HEK293 (cell line): ENCODE results near the gene ZDHHC17.

Source experiments
- HOXD13 ChIP-seq: sonication (generic); formaldehyde crosslinking; IDR thresholded peaks from 2 replicates; pipeline ENCODE4 v1.8.0; 2022; ENCODE audit warnings: missing genetic modification reagents, borderline replicate concordance
- KLF10 ChIP-seq: fragments of 450-650 bp; IDR thresholded peaks from 2 replicates; pipeline ENCODE4 v1.5.1; 2018; ENCODE audit warnings: missing biosample characterization, mild to moderate bottlenecking, missing genetic modification characterization
- KLF7 ChIP-seq: fragments of 450-650 bp; formaldehyde crosslinking; IDR thresholded peaks from 2 replicates; pipeline ENCODE4 v1.5.1; 2016; ENCODE audit warnings: missing biosample characterization, missing genetic modification characterization, borderline replicate concordance
- KLF8 ChIP-seq: fragments of 450-650 bp; formaldehyde crosslinking; IDR thresholded peaks from 2 replicates; pipeline ENCODE4 v1.5.1; 2016; ENCODE audit warnings: missing biosample characterization, missing genetic modification characterization
- KLF9 ChIP-seq: fragments of 450-650 bp; formaldehyde crosslinking; IDR thresholded peaks from 2 replicates; pipeline ENCODE4 v1.5.1; 2016; ENCODE audit warnings: missing biosample characterization, missing genetic modification characterization, low read depth
- MEIS1 ChIP-seq: sonication (generic); formaldehyde crosslinking; IDR thresholded peaks from 2 replicates; pipeline ENCODE4 v1.8.1; 2022; ENCODE audit warnings: missing genetic modification reagents, mild to moderate bottlenecking, borderline replicate concordance
- SP3 ChIP-seq: fragments of 450-650 bp; formaldehyde crosslinking; IDR thresholded peaks from 2 replicates; pipeline ENCODE4 v1.5.1; 2016; ENCODE audit warnings: missing biosample characterization, missing genetic modification characterization
- ZEB2 ChIP-seq: fragments of 450-650 bp; formaldehyde crosslinking; IDR thresholded peaks from 2 replicates; pipeline ENCODE4 v1.5.1; 2016; ENCODE audit warnings: missing biosample characterization, missing genetic modification characterization
- ZFP3 ChIP-seq: fragments of 450-650 bp; formaldehyde crosslinking; IDR thresholded peaks from 2 replicates; pipeline ENCODE4 v1.5.1; 2016; ENCODE audit warnings: low read depth, missing biosample characterization, missing genetic modification characterization
- ZFP37 ChIP-seq: fragments of 450-650 bp; formaldehyde crosslinking; IDR thresholded peaks from 2 replicates; pipeline ENCODE4 v1.5.1; 2016; ENCODE audit warnings: missing biosample characterization, missing genetic modification characterization
- ZNF121 ChIP-seq: fragments of 450-650 bp; formaldehyde crosslinking; IDR thresholded peaks from 2 replicates; pipeline ENCODE4 v1.5.1; 2016; ENCODE audit warnings: missing biosample characterization, missing genetic modification characterization
- ZNF133 ChIP-seq: fragments of 450-650 bp; formaldehyde crosslinking; IDR thresholded peaks from 2 replicates; pipeline ENCODE4 v1.5.1; 2016; ENCODE audit warnings: missing biosample characterization, missing genetic modification characterization
- ZNF174 ChIP-seq: fragments of 450-650 bp; formaldehyde crosslinking; IDR thresholded peaks from 2 replicates; pipeline ENCODE4 v1.5.0; 2017; ENCODE audit warnings: missing biosample characterization, mild to moderate bottlenecking, missing genetic modification characterization
- ZNF239 ChIP-seq: fragments of 450-650 bp; formaldehyde crosslinking; IDR thresholded peaks from 2 replicates; pipeline ENCODE4 v1.5.1; 2016; ENCODE audit warnings: missing biosample characterization, missing genetic modification characterization
- ZNF248 ChIP-seq: fragments of 450-650 bp; formaldehyde crosslinking; IDR thresholded peaks from 2 replicates; pipeline ENCODE4 v1.5.1; 2017; ENCODE audit warnings: missing biosample characterization, missing genetic modification characterization
- ZNF311 ChIP-seq: fragments of 450-650 bp; formaldehyde crosslinking; IDR thresholded peaks from 2 replicates; pipeline ENCODE4 v1.5.1; 2017; ENCODE audit warnings: missing biosample characterization, missing genetic modification characterization, borderline replicate concordance
- ZNF341 ChIP-seq: fragments of 450-650 bp; formaldehyde crosslinking; IDR thresholded peaks from 2 replicates; pipeline ENCODE4; 2016; ENCODE audit warnings: low read depth, missing biosample characterization, missing genetic modification characterization
- ZNF37A ChIP-seq: fragments of 450-650 bp; IDR thresholded peaks from 2 replicates; pipeline ENCODE4 v1.5.1; 2018; ENCODE audit warnings: missing biosample characterization, missing genetic modification characterization
- ZNF529 ChIP-seq: fragments of 450-650 bp; formaldehyde crosslinking; IDR thresholded peaks from 2 replicates; pipeline ENCODE4 v1.5.1; 2017; ENCODE audit warnings: missing genetic modification characterization, missing biosample characterization; ENCODE audit not compliant: insufficient replicate concordance
- ZNF558 ChIP-seq: fragments of 450-650 bp; formaldehyde crosslinking; IDR thresholded peaks from 2 replicates; pipeline ENCODE4 v1.5.1; 2016; ENCODE audit warnings: missing biosample characterization, missing genetic modification characterization
- ZNF560 ChIP-seq: fragments of 450-650 bp; formaldehyde crosslinking; IDR thresholded peaks from 2 replicates; pipeline ENCODE4 v1.5.1; 2017; ENCODE audit warnings: missing biosample characterization, missing genetic modification characterization, borderline replicate concordance
- ZNF596 ChIP-seq: fragments of 450-650 bp; IDR thresholded peaks from 2 replicates; pipeline ENCODE4 v1.5.0; 2018; ENCODE audit warnings: missing biosample characterization, mild to moderate bottlenecking, missing genetic modification characterization, moderate library complexity
- ZNF610 ChIP-seq: fragments of 450-650 bp; formaldehyde crosslinking; IDR thresholded peaks from 2 replicates; pipeline ENCODE4 v1.5.1; 2016; ENCODE audit warnings: missing biosample characterization, missing genetic modification characterization, borderline replicate concordance
- ZNF624 ChIP-seq: fragments of 450-650 bp; formaldehyde crosslinking; IDR thresholded peaks from 2 replicates; pipeline ENCODE4 v1.5.1; 2017; ENCODE audit warnings: missing biosample characterization, missing genetic modification characterization
- ZNF654 ChIP-seq: fragments of 450-650 bp; formaldehyde crosslinking; IDR thresholded peaks from 2 replicates; pipeline ENCODE4 v1.5.1; 2016; ENCODE audit warnings: low read depth, missing biosample characterization, missing genetic modification characterization
- ZNF677 ChIP-seq: fragments of 450-650 bp; IDR thresholded peaks from 2 replicates; pipeline ENCODE4 v1.5.0; 2018; ENCODE audit warnings: missing biosample characterization, mild to moderate bottlenecking, missing genetic modification characterization, moderate library complexity
- ZNF777 ChIP-seq: fragments of 450-650 bp; formaldehyde crosslinking; IDR thresholded peaks from 2 replicates; pipeline ENCODE4 v1.5.1; 2017; ENCODE audit warnings: missing biosample characterization, missing genetic modification characterization, borderline replicate concordance
- ZNF837 ChIP-seq: fragments of 450-650 bp; formaldehyde crosslinking; IDR thresholded peaks from 2 replicates; pipeline ENCODE4 v1.5.1; 2016; ENCODE audit warnings: missing biosample characterization, missing genetic modification characterization
- TF ChIP-seq, protein P1 (sequence below): fragments of 450-650 bp; IDR thresholded peaks from 2 replicates; pipeline ENCODE4 v1.5.1; 2018; ENCODE audit warnings: missing biosample characterization, missing genetic modification characterization
- TF ChIP-seq, protein P2 (sequence below): fragments of 450-650 bp; formaldehyde crosslinking; IDR thresholded peaks from 2 replicates; pipeline ENCODE4 v1.5.1; 2017; ENCODE audit warnings: missing biosample characterization, missing genetic modification characterization
- TF ChIP-seq, protein P3 (sequence below): fragments of 450-650 bp; formaldehyde crosslinking; IDR thresholded peaks from 2 replicates; pipeline ENCODE4 v1.5.1; 2016; ENCODE audit warnings: missing biosample characterization, missing genetic modification characterization
- TF ChIP-seq, protein P4 (sequence below): sonication (generic); formaldehyde crosslinking; IDR thresholded peaks from 2 replicates; pipeline ENCODE4 v1.8.1; 2022; ENCODE audit warnings: mild to moderate bottlenecking, moderate library complexity, missing genetic modification reagents
- TF ChIP-seq, protein P5 (sequence below): fragments of 450-650 bp; formaldehyde crosslinking; IDR thresholded peaks from 2 replicates; pipeline ENCODE4 v1.5.1; 2016; ENCODE audit warnings: missing biosample characterization, missing genetic modification characterization

Gene ZDHHC17

DNA sequence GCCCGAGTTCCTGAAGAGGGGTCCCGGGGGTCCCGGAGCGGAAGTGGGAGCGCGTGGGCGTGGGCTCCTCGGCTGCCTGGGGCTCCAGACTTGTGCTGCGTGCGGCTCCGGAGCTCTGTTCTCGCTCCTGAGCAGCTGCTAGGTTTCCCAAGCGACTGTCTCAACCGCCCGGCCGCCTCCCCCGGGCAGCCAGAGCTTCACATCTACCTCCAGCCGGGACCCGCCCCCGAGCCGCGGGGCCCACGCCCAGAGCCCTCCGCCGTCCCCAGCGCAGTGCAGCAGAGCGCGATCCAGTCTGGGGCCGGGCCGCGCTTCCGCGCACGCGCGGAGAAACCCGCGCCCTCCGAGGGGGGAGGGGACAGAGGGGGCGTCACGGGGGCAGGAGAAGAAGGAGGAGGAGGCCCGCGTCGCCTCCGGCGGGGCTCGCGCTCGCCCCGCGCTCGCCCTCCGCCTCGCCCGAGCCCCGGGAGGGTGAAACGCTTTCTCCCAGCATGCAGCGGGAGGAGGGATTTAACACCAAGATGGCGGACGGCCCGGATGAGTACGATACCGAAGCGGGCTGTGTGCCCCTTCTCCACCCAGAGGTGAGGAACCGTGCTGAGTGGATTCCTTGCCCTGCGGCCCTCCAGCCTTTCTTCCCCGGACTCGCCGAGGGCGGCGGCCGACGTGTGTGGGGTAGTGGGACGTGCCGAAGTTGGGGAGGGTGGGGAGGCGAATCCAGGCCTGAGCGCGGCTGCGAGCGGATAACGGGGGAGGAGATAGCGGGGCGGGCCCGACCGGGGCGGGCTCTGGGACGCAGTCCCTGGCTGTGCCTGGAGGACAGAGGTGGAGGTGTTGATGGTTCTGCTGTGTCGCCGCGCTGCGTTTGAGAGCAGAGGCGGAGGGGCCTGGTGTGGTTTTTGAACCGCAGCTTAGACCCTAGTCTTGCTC is at the start of gene ZDHHC17 (continued):
- TF ChIP-seq, protein P1, sequence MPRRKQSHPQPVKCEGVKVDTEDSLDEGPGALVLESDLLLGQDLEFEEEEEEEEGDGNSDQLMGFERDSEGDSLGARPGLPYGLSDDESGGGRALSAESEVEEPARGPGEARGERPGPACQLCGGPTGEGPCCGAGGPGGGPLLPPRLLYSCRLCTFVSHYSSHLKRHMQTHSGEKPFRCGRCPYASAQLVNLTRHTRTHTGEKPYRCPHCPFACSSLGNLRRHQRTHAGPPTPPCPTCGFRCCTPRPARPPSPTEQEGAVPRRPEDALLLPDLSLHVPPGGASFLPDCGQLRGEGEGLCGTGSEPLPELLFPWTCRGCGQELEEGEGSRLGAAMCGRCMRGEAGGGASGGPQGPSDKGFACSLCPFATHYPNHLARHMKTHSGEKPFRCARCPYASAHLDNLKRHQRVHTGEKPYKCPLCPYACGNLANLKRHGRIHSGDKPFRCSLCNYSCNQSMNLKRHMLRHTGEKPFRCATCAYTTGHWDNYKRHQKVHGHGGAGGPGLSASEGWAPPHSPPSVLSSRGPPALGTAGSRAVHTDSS (tag by site-specific recombination), result no peak
- TF ChIP-seq ZNF677 (tag by site-specific recombination) (no peak), ZNF121 (tag by site-specific recombination) (peak; percentile 84), ZNF560 (tag by site-specific recombination) (no peak), ZNF37A (no peak), HOXD13 (peak; percentile 63; the same call in 1 of the 2 replicates), KLF10 (peak; percentile 97), ZNF558 (tag by site-specific recombination) (no peak), ZNF610 (peak; percentile 26; the same call in 1 of the 2 replicates), ZNF239 (no peak), ZNF133 (tag by site-specific recombination) (no peak), KLF7 (tag by site-specific recombination) (no peak; the same call in 1 of the 2 replicates), ZNF837 (no peak), ZNF624 (tag by site-specific recombination) (no peak), ZFP3 (tag by site-specific recombination) (no peak), MEIS1 (CRISPR knock-in tag) (no peak), ZNF654 (no peak), ZNF777 (tag by site-specific recombination) (peak; percentile 39; the same call in 1 of the 2 replicates), KLF9 (tag by site-specific recombination) (peak; percentile 80), ZNF311 (no peak), KLF8 (tag by site-specific recombination) (peak; percentile 92), ZNF596 (tag by site-specific recombination) (no peak), ZNF174 (no peak), SP3 (tag by site-specific recombination) (peak; percentile 91), ZNF529 (tag by site-specific recombination) (no peak), ZFP37 (tag by site-specific recombination) (peak; percentile 98), ZNF248 (no peak), ZEB2 (tag by site-specific recombination) (peak; percentile 93), ZNF341 (tag by site-specific recombination) (peak; percentile 78)
- TF ChIP-seq, protein P2, sequence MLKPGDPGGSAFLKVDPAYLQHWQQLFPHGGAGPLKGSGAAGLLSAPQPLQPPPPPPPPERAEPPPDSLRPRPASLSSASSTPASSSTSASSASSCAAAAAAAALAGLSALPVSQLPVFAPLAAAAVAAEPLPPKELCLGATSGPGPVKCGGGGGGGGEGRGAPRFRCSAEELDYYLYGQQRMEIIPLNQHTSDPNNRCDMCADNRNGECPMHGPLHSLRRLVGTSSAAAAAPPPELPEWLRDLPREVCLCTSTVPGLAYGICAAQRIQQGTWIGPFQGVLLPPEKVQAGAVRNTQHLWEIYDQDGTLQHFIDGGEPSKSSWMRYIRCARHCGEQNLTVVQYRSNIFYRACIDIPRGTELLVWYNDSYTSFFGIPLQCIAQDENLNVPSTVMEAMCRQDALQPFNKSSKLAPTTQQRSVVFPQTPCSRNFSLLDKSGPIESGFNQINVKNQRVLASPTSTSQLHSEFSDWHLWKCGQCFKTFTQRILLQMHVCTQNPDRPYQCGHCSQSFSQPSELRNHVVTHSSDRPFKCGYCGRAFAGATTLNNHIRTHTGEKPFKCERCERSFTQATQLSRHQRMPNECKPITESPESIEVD (tag by site-specific recombination), result no peak
- TF ChIP-seq, protein P3, sequence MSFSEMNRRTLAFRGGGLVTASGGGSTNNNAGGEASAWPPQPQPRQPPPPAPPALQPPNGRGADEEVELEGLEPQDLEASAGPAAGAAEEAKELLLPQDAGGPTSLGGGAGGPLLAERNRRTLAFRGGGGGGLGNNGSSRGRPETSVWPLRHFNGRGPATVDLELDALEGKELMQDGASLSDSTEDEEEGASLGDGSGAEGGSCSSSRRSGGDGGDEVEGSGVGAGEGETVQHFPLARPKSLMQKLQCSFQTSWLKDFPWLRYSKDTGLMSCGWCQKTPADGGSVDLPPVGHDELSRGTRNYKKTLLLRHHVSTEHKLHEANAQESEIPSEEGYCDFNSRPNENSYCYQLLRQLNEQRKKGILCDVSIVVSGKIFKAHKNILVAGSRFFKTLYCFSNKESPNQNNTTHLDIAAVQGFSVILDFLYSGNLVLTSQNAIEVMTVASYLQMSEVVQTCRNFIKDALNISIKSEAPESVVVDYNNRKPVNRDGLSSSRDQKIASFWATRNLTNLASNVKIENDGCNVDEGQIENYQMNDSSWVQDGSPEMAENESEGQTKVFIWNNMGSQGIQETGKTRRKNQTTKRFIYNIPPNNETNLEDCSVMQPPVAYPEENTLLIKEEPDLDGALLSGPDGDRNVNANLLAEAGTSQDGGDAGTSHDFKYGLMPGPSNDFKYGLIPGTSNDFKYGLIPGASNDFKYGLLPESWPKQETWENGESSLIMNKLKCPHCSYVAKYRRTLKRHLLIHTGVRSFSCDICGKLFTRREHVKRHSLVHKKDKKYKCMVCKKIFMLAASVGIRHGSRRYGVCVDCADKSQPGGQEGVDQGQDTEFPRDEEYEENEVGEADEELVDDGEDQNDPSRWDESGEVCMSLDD (tag by site-specific recombination), result peak; percentile 59
- TF ChIP-seq, protein P4, sequence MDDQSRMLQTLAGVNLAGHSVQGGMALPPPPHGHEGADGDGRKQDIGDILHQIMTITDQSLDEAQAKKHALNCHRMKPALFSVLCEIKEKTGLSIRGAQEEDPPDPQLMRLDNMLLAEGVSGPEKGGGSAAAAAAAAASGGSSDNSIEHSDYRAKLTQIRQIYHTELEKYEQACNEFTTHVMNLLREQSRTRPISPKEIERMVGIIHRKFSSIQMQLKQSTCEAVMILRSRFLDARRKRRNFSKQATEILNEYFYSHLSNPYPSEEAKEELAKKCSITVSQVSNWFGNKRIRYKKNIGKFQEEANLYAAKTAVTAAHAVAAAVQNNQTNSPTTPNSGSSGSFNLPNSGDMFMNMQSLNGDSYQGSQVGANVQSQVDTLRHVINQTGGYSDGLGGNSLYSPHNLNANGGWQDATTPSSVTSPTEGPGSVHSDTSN (CRISPR knock-in tag), result 0 out of 2 replicates have a peak, but pooled peaks have one; percentile 41
- TF ChIP-seq, protein P5, sequence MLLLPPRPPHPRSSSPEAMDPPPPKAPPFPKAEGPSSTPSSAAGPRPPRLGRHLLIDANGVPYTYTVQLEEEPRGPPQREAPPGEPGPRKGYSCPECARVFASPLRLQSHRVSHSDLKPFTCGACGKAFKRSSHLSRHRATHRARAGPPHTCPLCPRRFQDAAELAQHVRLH, result peak; percentile 47; the same call in 1 of the 2 replicates
